ENCODE measurements around the gene ACBD4.

- TF ChIP-seq CTCF (IDR thresholded peaks at IDR 0.05) (no peak), POLR2A (IDR thresholded peaks at IDR 0.05) (no peak), EP300 (IDR thresholded peaks at IDR 0.05) (no peak)
Measured at GRCh38 chr17:45162025-45162687, 26.7 kb downstream of the ACBD4 start.

Measured in tibial nerve (tissue), 4 donors.